Measurements from ENCODE around the gene DKK1.
"Not testable (repeated sequence)": the region's sequence is repeated elsewhere in the genome, so short reads cannot be mapped to it uniquely, and the experiment has no call there.

DKK1 gene

GRCh38 chr10:52318136-52318701 is 4.1 kb downstream of the DKK1 start:
- no peak for DNase-seq

- DNase-seq = no peak
These were observed 4.9 kb downstream of the DKK1 start for GRCh38 chr10:52318822-52319464.

GRCh38 chr10:52319926-52320325 is 5.8 kb downstream of the DKK1 start:
- no peak for DNase-seq

GRCh38 chr10:52322323-52322722 is 8.2 kb downstream of the DKK1 start:
- no peak for DNase-seq

- no peak for DNase-seq
These were observed 8.9 kb downstream of the DKK1 start for GRCh38 chr10:52322936-52323335.

- no peak for DNase-seq
These were observed 12.3 kb downstream of the DKK1 start for GRCh38 chr10:52326382-52326781.

- no peak for DNase-seq
These were observed 17.7 kb downstream of the DKK1 start for GRCh38 chr10:52331638-52332364.

- DNase-seq = no peak
These were observed 18.7 kb downstream of the DKK1 start for GRCh38 chr10:52332815-52333214.

- no peak for DNase-seq
These were observed 20.5 kb downstream of the DKK1 start for GRCh38 chr10:52334595-52334994.

- DNase-seq = no peak
These were observed 21.6 kb downstream of the DKK1 start for GRCh38 chr10:52335665-52336064.

GRCh38 chr10:52337225-52337624 is 23.1 kb downstream of the DKK1 start:
- DNase-seq = no peak

- DNase-seq = no peak
These were observed 29.4 kb downstream of the DKK1 start for GRCh38 chr10:52343439-52343838.

GRCh38 chr10:52346394-52347326 is 32.6 kb downstream of the DKK1 start:
- DNase-seq = no peak

GRCh38 chr10:52347327-52347667 is 33.2 kb downstream of the DKK1 start:
- no peak for DNase-seq

GRCh38 chr10:52348037-52348564 is 34.0 kb downstream of the DKK1 start:
- DNase-seq = no peak

- DNase-seq = no peak
These were observed 37.8 kb downstream of the DKK1 start for GRCh38 chr10:52351914-52352330.

- no peak for DNase-seq
These were observed 39.1 kb downstream of the DKK1 start for GRCh38 chr10:52353205-52353604.

- no peak for DNase-seq
These were observed 39.9 kb downstream of the DKK1 start for GRCh38 chr10:52353960-52354394.

GRCh38 chr10:52357971-52358370 is 43.9 kb downstream of the DKK1 start:
- DNase-seq = no peak

GRCh38 chr10:52359441-52359840 is 45.4 kb downstream of the DKK1 start:
- DNase-seq = no peak

- not testable (repeated sequence) for DNase-seq
These were observed 51.7 kb downstream of the DKK1 start for GRCh38 chr10:52365547-52366432.
